B cell (primary cell): ENCODE measurements around the gene MOB3A. TPM values are rescaled to one million over a fixed set of nuclear protein-coding genes. Genes with fewer than 3 reads are reported as not detected.
A peak's percentile ranks its signal among the peaks of the same experiment; 100 is the strongest.

ENCODE experiments used
- ATAC-seq: fragments of 200-7000 bp; cut with Tn5 transposase; one replicate; pipeline ENCODE4 v1.10.0; 2021; ENCODE audit warnings: low read depth, mild to moderate bottlenecking, moderate number of reproducible peaks, moderate library complexity
- CTCF ChIA-PET: fragments of 350-600 bp; sonication (Branson Sonifier 250); formaldehyde crosslinking; loops from one replicate; lab custom pipeline; 2021; ENCODE audit warnings: antibody characterized with exemption, inconsistent platforms; lab: Charles Lee
- POLR2A ChIA-PET: fragments of 350-600 bp; sonication (Branson Sonifier 250); formaldehyde crosslinking; loops from one replicate; lab custom pipeline; 2021; ENCODE audit warnings: antibody characterized with exemption; lab: Charles Lee
- DNase-seq: peaks from one replicate; pipeline ENCODE4 v3.0.0; 2013
- H2AFZ ChIP-seq: 2 replicates; pipeline ENCODE4 v1.6.1; 2012; ENCODE audit warnings: mild to moderate bottlenecking, low read depth, low read length; ENCODE audit not compliant: insufficient read depth, poor library complexity, severe bottlenecking
- H3K27ac ChIP-seq, 2 donors: 1 replicate in 1 of 2; 2 replicates in 1 of 2; pipeline ENCODE4 v1.5.1; 2012 to 2013; ENCODE audit warnings: low read length in 2 of 2, mild to moderate bottlenecking in 2 of 2, moderate library complexity in 1 of 2
- H3K27me3 ChIP-seq, 4 experiments: fragments of 200-600 bp in 1 of 4; sonication (generic) in 1 of 4; replicated peaks in 1 of 4; 1 replicate in 2 of 4; 2 replicates in 2 of 4; pipeline versions ENCODE4 v1.6.1 to v1.7.0; 2013 to 2016; ENCODE audit warnings: low read length in 3 of 4, mild to moderate bottlenecking in 2 of 4, mixed read lengths in 1 of 4, moderate library complexity in 1 of 4; ENCODE audit not compliant: insufficient read depth in 4 of 4, control insufficient read depth in 3 of 4; ENCODE audit errors: control extremely low read depth in 1 of 4
- H3K36me3 ChIP-seq, 2 experiments: replicated peaks in 1 of 2; 1 replicate in 1 of 2; 2 replicates in 1 of 2; pipeline versions ENCODE4 v1.6.1 to v1.7.1; 2013; ENCODE audit warnings: low read length in 1 of 2; ENCODE audit not compliant: insufficient read depth in 2 of 2, control insufficient read depth in 1 of 2; ENCODE audit errors: control extremely low read depth in 1 of 2, extremely low read depth in 1 of 2
- H3K4me1 ChIP-seq, 2 donors: fragments of 200-600 bp in 1 of 2; sonication (generic) in 1 of 2; 1 replicate in 1 of 2; 2 replicates in 1 of 2; pipeline versions ENCODE4 v1.5.1 to v1.6.1; 2013 to 2017; ENCODE audit warnings: low read length in 2 of 2; ENCODE audit not compliant: control insufficient read depth in 2 of 2, insufficient read depth in 2 of 2
- H3K4me2 ChIP-seq: replicated peaks from 2 replicates; pipeline ENCODE3; 2012; ENCODE audit warnings: mild to moderate bottlenecking, low read depth, low read length; ENCODE audit not compliant: poor library complexity, severe bottlenecking
- H3K4me3 ChIP-seq, 5 experiments: fragments of 200-600 bp in 1 of 5; sonication (generic) in 1 of 5; 1 replicate in 3 of 5; 2 replicates in 2 of 5; pipeline versions ENCODE4 v1.5.1 to v1.7.0; 2011 to 2016; ENCODE audit warnings: low read length in 4 of 5, mild to moderate bottlenecking in 4 of 5, low read depth in 2 of 5, control low read depth in 1 of 5, moderate library complexity in 1 of 5; ENCODE audit not compliant: insufficient read depth in 1 of 5; ENCODE audit errors: control extremely low read depth in 1 of 5, extremely low read depth in 1 of 5
- H3K79me2 ChIP-seq: fragments of 200-600 bp; sonication (generic); one replicate; pipeline ENCODE4 v1.6.0; 2016; ENCODE audit warnings: low read length; ENCODE audit not compliant: control insufficient read depth, insufficient read depth
- H3K9ac ChIP-seq: fragments of 200-600 bp; sonication (generic); 2 replicates; pipeline ENCODE4 v1.6.1; 2017; ENCODE audit warnings: mild to moderate bottlenecking, low read length, moderate library complexity
- H3K9me3 ChIP-seq, 3 donors: one replicate each; pipeline versions ENCODE4 v1.6.1 to v1.7.1; 2013; ENCODE audit warnings: low read length in 2 of 3; ENCODE audit not compliant: control insufficient read depth in 2 of 3, insufficient read depth in 1 of 3; ENCODE audit errors: control extremely low read depth in 1 of 3
- H4K20me1 ChIP-seq: 2 replicates; pipeline ENCODE4 v1.6.0; 2012; ENCODE audit warnings: mild to moderate bottlenecking, low read length; ENCODE audit not compliant: insufficient read depth, control insufficient read depth, poor library complexity, severe bottlenecking
- H3K27ac Mint-ChIP-seq: one replicate; pipeline ENCODE4 v1.8.0; 2021; ENCODE audit warnings: mixed read lengths
- H3K27me3 Mint-ChIP-seq: one replicate; pipeline ENCODE4 v1.8.0; 2021; ENCODE audit warnings: mixed read lengths
- H3K4me1 Mint-ChIP-seq: one replicate; pipeline ENCODE4 v1.8.0; 2021; ENCODE audit warnings: mixed read lengths
- H3K4me3 Mint-ChIP-seq: one replicate; pipeline ENCODE4 v1.8.0; 2021; ENCODE audit warnings: mixed read lengths
- H3K9me3 Mint-ChIP-seq: one replicate; pipeline ENCODE4 v1.8.0; 2022; ENCODE audit warnings: mixed read lengths; ENCODE audit not compliant: insufficient read depth
- CTCF ChIP-seq: fragments of 200-600 bp; IDR thresholded peaks from one replicate; pipeline ENCODE4 v1.8.0; 2022; ENCODE audit warnings: antibody characterized with exemption, mild to moderate bottlenecking
- EZH2 ChIP-seq: IDR thresholded peaks from 2 replicates; pipeline ENCODE4 v1.6.1; 2012; ENCODE audit warnings: borderline replicate concordance, low read depth, mild to moderate bottlenecking, moderate library complexity, low read length; ENCODE audit not compliant: insufficient read depth, poor library complexity, severe bottlenecking
- WGBS: methylation state at CpG from one replicate; pipeline ENCODE4 v1.1.5; 2013; ENCODE audit warnings: missing lambda C conversion rate; ENCODE audit not compliant: insufficient coverage; 5-methylcytosine and 5-hydroxymethylcytosine counted together
- intact Hi-C: fragments of 100-400 bp; cut with micrococcal nuclease; formaldehyde crosslinking; loops from one replicate; pipeline ENCODE4 v1.10.0; 2022
- polyA plus RNA-seq: library from polyadenylated mRNA; depleted of rRNA; stranded (reverse); fragments of >200 nt; gene quantifications from 2 replicates; pipeline ENCODE4 v1.2.3, GENCODE V29; 2012
- total RNA-seq, 2 donors: library from RNA; stranded (reverse); fragments of 120-200 nt in 1 of 2; gene quantifications; 1 replicate in 1 of 2; 2 replicates in 1 of 2; pipeline versions ENCODE4 v1.2.3 to v1.2.4, GENCODE V29; 2013 to 2022

MOB3A gene
- total and polyA plus RNA-seq, 2 donors (not counting 1 experiment from before 2014, with no cell fraction given) = 190 to 228 TPM

DNA sequence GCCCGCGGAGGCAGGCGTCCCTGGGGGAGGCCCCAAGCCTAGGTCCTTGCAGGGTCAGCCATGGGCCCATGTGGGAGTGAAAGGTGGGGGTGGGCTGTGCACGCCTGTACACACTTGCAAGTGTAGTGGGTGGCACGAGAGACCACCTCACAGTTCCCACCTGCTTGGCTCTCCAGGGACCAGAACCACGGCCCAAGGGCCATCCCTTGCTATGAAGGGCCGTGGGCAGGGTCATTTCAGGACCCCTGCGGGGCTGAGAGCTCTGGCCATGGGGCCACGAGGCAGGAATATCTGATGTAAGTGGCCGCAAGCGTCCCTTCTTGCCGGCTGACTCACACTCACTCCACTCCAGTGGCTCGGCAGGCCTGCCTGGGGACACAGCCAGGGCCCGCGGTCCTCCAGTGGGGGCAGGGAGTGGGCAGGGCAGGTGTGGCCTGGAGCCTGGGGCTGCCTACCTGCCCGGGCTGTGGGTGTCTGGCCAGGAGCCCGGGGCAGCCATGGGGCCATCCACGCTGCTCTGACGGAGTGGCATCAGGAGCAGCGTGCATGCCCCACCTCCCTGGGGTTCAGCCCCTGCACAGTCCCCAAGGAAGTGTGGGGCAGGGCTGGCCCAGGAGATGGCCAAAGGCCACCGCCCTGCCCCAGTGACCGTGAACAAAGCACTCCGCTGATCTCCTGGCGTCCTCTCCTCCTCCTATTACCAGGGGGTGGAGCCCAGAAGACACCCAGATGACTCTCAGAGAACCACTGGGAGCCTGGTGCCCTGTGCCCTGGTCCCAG is 36.5 kb downstream of the MOB3A start:
- peak overlapping the region; percentile 78 for H3K27ac Mint-ChIP-seq
- no peaks in the 10 kb centered on the region for H3K9me3 Mint-ChIP-seq
- intact Hi-C loops = no loop called here
- no peaks in the 10 kb centered on the region for H3K27me3 Mint-ChIP-seq
- peaks cover 56% of the 10 kb centered on the region for H3K79me2 ChIP-seq
- H3K9me3 ChIP-seq = peaks cover 0 to 3% (median 0%) of the 10 kb centered on the region in 3 donors
- peak overlapping the region in 1 of 5 experiments; percentile 94 for H3K4me3 ChIP-seq
- H3K4me1 Mint-ChIP-seq = peaks cover 60% of the 10 kb centered on the region
- H2AFZ ChIP-seq = no peak overlapping the region
- H4K20me1 ChIP-seq = no peaks in the 10 kb centered on the region
- H3K4me3 Mint-ChIP-seq = peak overlapping the region; percentile 68
- ChIA-PET CTCF (no interaction called here), POLR2A (interaction anchor here (0.6 to 4.3 kb wide), 6 partner anchors 7 to 1124 kb away, joined by 3 to 41 read pairs (median 6); partner anchors contain the start of gene MKNK2)
- 94% methylated on average over 24 of the region's 24 CpGs for WGBS
- TF ChIP-seq CTCF = no peak
- no peak for TF ChIP-seq EZH2
- peak overlapping the region in 1 of 2 donors; percentile 97 for H3K27ac ChIP-seq
- H3K9ac ChIP-seq = no peak overlapping the region
- no peaks in the 10 kb centered on the region for H3K27me3 ChIP-seq
- no peak for DNase-seq
- H3K4me1 ChIP-seq = peaks cover 48 to 88% of the 10 kb centered on the region in 2 donors
- no peaks in the 10 kb centered on the region for H3K36me3 ChIP-seq
- no peak for ATAC-seq
- H3K4me2 ChIP-seq = peak overlapping the region; percentile 98
